NB4 (cell line): ENCODE results near the gene GNAT3.

Source experiments
- CTCF ChIP-seq: IDR thresholded peaks from one replicate; pipeline ENCODE4 v1.5.1; 2012; ENCODE audit warnings: low read depth, low read length
- MYC ChIP-seq: IDR thresholded peaks from 2 replicates; pipeline ENCODE4 v1.6.1; 2011; ENCODE audit warnings: low read depth, low read length

- TF ChIP-seq CTCF = no peak
- no peak for TF ChIP-seq MYC
Observed at GRCh38 chr7:80467069-80467468, 44.8 kb downstream of the GNAT3 start.
